ENCODE measurements around the gene PPAN. TPM values are rescaled to one million over a fixed set of nuclear protein-coding genes. Genes with fewer than 3 reads are reported as not detected.
A peak's percentile ranks its signal among the peaks of the same experiment; 100 is the strongest.

The PPAN gene, protein sequence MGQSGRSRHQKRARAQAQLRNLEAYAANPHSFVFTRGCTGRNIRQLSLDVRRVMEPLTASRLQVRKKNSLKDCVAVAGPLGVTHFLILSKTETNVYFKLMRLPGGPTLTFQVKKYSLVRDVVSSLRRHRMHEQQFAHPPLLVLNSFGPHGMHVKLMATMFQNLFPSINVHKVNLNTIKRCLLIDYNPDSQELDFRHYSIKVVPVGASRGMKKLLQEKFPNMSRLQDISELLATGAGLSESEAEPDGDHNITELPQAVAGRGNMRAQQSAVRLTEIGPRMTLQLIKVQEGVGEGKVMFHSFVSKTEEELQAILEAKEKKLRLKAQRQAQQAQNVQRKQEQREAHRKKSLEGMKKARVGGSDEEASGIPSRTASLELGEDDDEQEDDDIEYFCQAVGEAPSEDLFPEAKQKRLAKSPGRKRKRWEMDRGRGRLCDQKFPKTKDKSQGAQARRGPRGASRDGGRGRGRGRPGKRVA
- total RNA-seq = 51.0 and 67.3 TPM in 2 replicates
- 42.9 and 47.1 TPM in 2 replicates for polyA plus RNA-seq

GRCh38 chr19:10106100-10106936, at the start of gene PPAN:
TSS of gene PPAN (plus strand) at chr19:10106362. CDS start at chr19:10106395, 33 bp downstream.
- H3K27ac ChIP-seq = peak within 1 kb of the TSS; percentile 78
- peak within 1 kb of the TSS; percentile 74 for H3K4me3 ChIP-seq
- H3K9me3 ChIP-seq (ENCODE audit: low read depth) = no peaks in the 10 kb centered on the region
- H3K4me1 ChIP-seq (ENCODE audit: low read depth) = peaks cover 5% of the 10 kb centered on the region
- peak; percentile 99 to 100 for DNase-seq (ENCODE audit: low read depth in 1 of 2, low spot score in 1 of 2)
- TF ChIP-seq CTCF (IDR thresholded peaks at IDR 0.05; ENCODE audit: low read depth, low read length) = no peak
- no peaks in the 10 kb centered on the region for H3K27me3 ChIP-seq
- peaks cover 30% of the 10 kb centered on the region for H3K36me3 ChIP-seq

DNA sequence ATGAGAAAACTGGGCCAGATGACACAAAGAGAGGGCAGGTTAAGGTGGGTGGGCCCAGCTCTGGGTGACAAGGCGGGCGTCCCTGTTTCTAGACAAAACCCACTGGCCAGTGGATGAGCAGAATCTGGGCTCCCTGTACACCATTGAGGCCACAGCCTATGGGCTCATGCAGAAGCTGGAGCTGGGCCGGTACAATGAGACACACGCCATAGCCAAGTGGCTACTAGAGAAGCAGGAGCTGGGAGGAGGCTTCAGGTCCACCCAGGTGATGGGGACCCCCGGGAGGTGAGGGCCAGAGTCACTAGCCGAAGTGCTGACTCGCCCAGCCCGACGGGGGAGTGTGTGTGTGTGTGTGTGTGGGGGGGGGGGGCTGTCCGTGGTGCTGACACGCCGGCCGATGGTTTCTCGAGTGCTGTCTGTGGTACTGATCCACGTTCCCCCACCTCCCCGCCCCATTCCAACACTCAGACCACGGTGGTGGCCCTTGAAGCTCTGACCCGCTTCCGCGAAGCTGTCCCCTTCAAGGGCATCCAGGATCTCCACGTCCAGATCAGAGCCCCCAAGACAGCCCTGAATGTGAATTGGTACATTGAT, 44.3 kb upstream of the PPAN start:
- Histone ChIP-seq H3K36me3 (no peaks in the 10 kb centered on the region), H3K27ac (no peak overlapping the region), H3K4me3 (no peak overlapping the region), H3K4me1 (ENCODE audit: low read depth) (no peaks in the 10 kb centered on the region), H3K9me3 (ENCODE audit: low read depth) (no peaks in the 10 kb centered on the region), H3K27me3 (peaks cover 5% of the 10 kb centered on the region)
- TF ChIP-seq CTCF (IDR thresholded peaks at IDR 0.05; ENCODE audit: low read depth, low read length) = no peak
- peak; percentile 31 to 43 for DNase-seq (ENCODE audit: low read depth in 1 of 2, low spot score in 1 of 2)

DNA sequence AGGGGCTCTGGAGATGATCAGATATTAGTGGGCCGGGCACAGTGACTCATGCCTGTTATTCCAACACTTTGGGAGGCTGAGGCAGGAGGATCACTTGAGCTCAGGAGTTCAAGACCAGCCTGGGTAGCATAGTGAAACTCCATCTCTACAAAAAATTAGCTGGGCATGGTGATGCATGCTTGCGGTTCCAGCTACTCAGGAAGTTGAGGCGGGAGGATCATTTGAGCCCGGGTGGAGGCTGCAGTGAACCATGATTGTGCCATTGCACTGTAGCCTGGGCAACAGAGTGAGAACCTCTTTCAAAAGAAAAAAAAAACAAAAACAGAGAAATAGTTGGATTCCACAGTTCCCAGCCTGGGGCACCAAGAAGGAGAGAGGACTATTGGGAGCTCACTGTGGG, 38.0 kb upstream of the PPAN start:
- Histone ChIP-seq H3K27ac (no peak overlapping the region), H3K4me3 (no peak overlapping the region), H3K27me3 (no peaks in the 10 kb centered on the region), H3K36me3 (no peaks in the 10 kb centered on the region), H3K4me1 (ENCODE audit: low read depth) (no peaks in the 10 kb centered on the region), H3K9me3 (ENCODE audit: low read depth) (no peaks in the 10 kb centered on the region)
- DNase-seq (ENCODE audit: low read depth in 1 of 2, low spot score in 1 of 2) = no peak
- no peak for TF ChIP-seq CTCF (IDR thresholded peaks at IDR 0.05; ENCODE audit: low read depth, low read length)

DNA sequence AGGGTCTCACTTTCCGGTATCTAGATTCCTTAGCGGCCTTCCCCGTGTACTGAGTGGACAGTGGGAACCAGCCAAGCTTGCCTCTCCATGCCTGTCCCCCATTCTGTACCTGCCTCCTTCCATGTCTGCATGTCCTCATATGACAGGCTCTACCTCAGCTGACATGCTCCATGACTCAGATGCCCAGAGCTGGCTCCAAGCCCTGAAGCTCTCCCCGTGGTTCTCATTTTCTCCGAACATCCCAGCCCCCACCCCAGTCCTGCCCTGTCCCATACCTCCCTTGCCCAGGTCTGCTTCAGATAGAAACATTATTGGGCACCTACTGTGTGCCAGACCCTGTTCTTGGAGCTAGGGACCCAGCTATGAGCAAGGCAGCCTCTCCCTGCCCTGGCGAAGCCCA, 37.1 kb upstream of the PPAN start:
- no peak overlapping the region for H3K27ac ChIP-seq
- TF ChIP-seq CTCF (IDR thresholded peaks at IDR 0.05; ENCODE audit: low read depth, low read length) = no peak
- H3K27me3 ChIP-seq = no peaks in the 10 kb centered on the region
- no peaks in the 10 kb centered on the region for H3K4me1 ChIP-seq (ENCODE audit: low read depth)
- DNase-seq (ENCODE audit: low read depth in 1 of 2, low spot score in 1 of 2) = no peak
- H3K4me3 ChIP-seq = no peak overlapping the region
- no peaks in the 10 kb centered on the region for H3K9me3 ChIP-seq (ENCODE audit: low read depth)
- H3K36me3 ChIP-seq = no peaks in the 10 kb centered on the region

DNA sequence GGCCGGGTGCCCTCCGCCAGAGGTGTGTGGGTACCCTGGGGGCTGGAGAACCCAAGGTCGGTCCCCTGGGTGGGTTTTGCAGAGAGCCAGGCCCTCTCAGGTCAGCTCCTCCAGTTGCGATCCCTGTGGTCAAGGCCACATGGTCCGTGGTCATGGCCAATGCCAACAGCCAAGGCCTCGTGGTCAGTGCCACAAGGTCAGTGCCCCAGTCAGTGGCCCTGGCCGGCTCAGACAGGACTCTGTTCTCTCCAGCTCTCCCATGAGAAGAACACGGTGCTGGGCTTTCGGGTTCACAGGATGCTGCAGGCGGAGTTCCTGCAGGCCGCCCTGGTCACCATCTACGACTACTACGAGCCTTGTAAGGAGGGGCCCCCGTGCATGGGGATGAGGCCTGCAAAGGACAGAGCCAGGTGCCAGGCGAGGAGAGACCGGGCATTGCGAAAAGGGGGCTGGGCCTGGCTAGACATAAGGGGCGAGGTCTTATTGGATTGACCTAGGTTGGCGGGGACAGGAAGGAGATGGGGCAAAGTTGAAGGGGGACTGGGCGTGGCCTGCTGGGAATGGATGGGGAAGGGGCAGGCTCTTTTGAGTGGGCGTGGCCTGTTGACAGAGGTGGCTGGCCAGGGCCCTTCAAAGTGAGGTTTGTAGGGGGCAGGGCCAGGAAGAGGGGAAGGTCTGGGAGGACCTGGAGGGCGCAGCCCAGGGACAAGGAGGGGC, 35.3 kb upstream of the PPAN start:
- Histone ChIP-seq H3K4me1 (ENCODE audit: low read depth) (no peaks in the 10 kb centered on the region), H3K4me3 (no peak overlapping the region), H3K27ac (no peak overlapping the region), H3K9me3 (ENCODE audit: low read depth) (no peaks in the 10 kb centered on the region), H3K27me3 (no peaks in the 10 kb centered on the region), H3K36me3 (no peaks in the 10 kb centered on the region)
- no peak for TF ChIP-seq CTCF (IDR thresholded peaks at IDR 0.05; ENCODE audit: low read depth, low read length)
- no peak for DNase-seq (ENCODE audit: low read depth in 1 of 2, low spot score in 1 of 2)
